ENCODE data around the gene TXNRD1. TPM values are rescaled to one million over a fixed set of nuclear protein-coding genes. Genes with fewer than 3 reads are reported as not detected.

TXNRD1 gene
- total RNA-seq, 2 donors from 2014 or later: 107 to 185 TPM

DNA sequence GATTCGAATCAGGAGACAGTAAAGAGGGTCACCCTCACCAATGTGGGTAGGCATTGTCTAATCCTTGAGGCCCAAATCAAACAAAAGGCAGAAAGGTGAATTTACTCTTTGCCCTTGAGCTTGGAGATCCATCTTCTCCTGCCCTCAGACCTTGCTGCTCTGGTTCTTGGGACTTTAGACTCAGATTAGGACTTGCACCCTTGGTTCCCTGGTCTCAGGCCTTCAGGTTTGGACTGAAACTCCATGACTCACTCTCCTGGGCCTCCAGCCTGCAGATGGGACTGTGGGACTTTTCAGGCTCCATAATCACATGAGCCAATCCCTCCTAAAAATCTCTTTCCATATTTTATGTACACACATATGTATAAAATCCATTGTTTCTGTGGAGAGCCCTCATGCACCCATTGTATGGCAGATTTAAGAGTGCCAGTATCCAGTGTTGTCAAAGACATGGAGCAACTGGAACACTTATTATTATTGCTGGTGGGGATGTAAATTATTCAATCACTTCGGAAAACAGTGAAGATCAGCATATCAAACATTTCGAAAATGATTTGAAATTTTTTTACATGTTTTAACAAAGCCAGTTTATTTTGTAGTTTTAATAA, 136.6 kb downstream of the TXNRD1 start:
- DNase-seq (ENCODE audit: low spot score): no peak
- intact Hi-C loops (cut with DNase I): loop anchor here in 1 of 2 donors (10.0 kb wide), 2 partner anchors 147 to 1233 kb away; no protein-coding TSS in a partner anchor

DNA sequence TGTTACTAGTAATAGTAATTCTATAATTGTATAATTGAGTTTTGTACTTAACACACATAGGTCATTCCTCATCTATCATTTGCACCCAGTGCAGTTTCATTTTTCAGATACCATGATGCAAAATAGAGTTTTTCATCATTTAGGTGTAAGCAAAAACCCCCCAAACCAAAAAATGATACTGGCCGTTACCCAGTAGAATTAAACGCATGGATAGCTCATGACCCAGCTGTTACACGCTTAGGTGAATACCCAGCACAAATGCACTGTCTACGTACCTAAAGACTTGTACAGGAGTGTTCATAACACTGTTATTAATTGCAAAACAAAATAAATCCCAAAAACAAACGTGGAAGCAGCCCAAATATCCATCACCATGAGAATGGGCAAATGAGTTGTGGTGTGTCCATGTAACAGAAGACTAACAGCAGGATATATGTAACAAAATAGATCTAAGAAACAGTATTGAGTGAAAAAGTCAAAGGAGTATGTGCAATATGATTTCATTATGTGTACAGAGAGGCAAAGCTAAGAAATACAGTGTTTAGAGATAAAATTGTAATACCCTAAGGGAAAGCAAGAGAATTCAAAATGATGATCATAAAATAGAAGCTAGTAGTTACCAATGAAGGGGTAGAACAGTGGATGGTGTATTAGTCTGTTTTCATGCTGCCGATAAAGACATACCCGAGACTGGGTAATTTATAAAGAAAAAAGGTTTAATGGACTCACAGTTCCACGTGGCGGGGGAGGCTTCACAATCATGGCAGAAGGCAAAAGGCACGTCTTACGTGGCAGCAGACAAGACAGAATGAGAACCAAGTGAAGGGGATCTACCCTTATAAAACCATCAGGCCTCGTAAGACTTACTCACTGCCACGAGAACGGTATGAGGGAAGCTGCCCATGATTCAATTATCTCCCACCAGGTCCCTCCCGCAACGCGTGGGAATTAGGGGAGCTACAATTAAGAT, 137.7 kb downstream of the TXNRD1 start:
- DNase-seq (ENCODE audit: low spot score): no peak
- intact Hi-C loops (cut with DNase I): loop anchor here in 1 of 2 donors (10.0 kb wide), 2 partner anchors 148 to 1232 kb away; no protein-coding TSS in a partner anchor

DNA sequence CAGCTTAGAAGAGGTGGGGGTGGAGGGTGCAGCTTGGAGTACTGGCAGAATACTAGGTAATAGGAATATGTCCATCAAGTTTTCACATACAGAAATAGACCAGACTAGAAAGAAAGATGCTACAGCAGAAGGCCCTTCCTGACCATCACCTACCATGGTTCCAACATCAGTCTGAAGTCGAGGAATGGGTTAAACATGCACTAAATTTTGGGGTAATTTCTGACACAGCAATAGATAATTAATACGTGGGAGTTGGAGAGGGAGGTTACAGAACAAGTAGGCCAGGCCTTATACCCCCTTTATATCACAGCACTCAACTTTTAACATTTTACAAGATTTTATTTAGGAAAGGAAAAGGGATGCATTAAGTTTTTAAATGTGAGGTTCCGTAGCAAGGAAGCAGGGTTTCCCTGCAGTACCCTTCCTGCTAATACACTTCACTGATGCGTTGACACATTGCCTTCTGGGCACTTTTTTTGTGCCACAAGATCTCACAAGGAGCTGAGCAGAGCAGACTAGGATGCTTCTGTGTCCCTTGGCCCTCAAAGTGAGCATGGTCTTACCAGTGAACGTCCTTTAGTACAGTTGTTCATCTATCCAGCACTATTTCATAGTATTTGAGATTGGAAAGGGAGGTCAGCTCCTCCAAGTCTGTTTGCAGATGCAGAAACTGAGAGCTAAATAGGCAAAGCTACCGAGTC, 138.7 kb downstream of the TXNRD1 start:
- no peak for DNase-seq (ENCODE audit: low spot score)
- intact Hi-C loops (cut with DNase I): loop anchor here in 1 of 2 donors (10.0 kb wide), 2 partner anchors 150 to 1230 kb away; no protein-coding TSS in a partner anchor

DNA sequence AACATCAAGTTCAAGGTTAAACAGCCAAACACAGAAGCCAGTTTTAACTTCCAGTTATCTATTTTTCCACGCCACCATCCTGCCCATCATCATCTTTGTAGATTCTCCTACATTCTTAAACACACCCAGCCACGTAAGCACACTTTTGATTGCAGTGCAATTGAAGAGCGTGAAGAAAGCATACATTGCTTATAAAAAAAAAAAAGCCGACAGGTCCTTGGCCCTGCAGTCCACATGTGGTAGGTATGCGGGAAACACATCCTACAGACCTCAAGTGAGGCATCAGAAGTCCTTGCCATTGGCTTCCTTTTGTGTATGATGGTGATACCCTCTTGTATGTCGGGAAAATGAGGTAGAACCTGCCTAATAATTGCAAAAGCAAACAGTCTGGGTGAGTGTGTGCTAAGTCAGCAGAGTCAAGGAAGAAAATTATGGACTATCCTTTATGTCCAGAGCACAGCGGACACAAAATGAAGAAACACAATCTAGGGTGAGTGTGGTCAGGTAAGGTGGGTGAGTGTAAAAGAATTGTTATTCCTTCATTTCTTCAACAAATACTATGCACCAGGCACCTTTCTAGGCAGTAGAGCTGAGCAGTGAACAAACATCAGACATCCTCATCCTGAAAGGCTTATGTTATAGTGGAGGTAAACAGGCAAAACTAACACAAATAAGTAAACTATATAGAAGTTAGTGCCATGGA, 139.4 kb downstream of the TXNRD1 start:
- no peak for DNase-seq (ENCODE audit: low spot score)
- intact Hi-C loops (cut with DNase I): loop anchor here (5.0 to 10.0 kb wide), 3 partner anchors 150 to 1230 kb away; no protein-coding TSS in a partner anchor

DNA sequence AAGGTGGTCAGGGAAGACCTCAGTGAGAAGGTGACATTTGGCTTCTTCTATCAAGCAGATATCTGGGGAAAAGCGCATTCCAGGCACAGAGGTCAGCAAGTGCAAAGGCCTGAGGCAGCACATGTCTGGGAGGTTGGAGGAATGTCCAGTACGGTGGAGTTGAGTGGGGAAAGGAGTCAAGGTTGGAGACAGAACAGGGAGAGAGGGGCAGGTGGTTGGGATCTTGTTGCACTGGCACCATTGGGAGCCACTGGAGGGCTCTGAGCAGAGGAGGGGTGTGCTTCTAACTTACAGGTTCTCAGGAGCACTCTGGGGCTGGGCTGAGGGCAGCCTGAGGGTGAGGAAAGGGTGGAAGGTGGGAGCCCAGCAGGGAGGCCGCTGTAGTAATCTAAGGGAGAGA, 140.1 kb downstream of the TXNRD1 start:
- intact Hi-C loops (cut with DNase I): loop anchor here (5.0 to 10.0 kb wide), 3 partner anchors 151 to 1229 kb away; no protein-coding TSS in a partner anchor
- DNase-seq (ENCODE audit: low spot score): no peak

DNA sequence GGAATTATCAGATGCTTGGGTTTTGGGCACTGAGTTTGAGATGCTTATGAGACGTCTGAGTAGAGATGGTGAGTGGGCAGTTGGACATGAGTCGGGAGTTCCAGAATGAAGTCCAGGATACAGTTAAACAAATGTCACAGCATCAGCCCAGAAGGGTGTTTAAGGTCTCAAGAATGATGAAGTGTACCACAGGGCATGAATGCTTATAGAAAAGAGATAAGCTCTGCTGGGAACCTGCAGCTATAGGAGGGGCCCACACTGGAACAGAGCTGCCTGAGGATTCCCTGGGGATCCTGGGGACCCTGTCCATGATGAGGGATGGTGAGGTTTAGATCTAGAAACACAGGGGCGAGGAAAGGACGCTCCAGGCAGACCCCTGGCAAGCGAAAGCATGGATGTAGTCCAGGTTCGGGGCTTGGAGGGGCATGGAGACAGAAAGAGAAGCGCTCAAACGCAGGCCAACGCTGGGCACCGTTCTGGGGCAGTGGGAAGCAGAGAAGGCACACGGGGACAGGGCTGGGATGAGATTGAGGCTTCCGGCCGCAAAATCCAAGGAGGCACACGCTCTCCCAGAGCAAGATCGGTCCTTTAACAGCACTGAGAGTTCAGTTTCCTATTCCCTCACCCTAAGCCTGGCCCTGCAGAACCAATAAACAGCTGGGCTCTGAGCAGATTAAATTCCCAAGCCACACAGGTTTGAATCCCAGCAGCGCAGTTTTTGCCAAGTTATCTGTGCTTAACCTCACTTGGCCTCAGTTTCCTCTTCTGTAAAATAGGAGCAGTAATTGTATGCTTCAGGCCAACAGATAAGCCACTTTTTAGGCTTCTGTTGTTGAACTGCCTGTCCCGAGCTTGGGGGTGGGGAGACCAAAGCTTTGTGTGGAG, 140.9 kb downstream of the TXNRD1 start:
- intact Hi-C loops (cut with DNase I): loop anchor here (5.0 to 10.0 kb wide), 3 partner anchors 152 to 1228 kb away; no protein-coding TSS in a partner anchor
- DNase-seq (ENCODE audit: low spot score): no peak

DNA sequence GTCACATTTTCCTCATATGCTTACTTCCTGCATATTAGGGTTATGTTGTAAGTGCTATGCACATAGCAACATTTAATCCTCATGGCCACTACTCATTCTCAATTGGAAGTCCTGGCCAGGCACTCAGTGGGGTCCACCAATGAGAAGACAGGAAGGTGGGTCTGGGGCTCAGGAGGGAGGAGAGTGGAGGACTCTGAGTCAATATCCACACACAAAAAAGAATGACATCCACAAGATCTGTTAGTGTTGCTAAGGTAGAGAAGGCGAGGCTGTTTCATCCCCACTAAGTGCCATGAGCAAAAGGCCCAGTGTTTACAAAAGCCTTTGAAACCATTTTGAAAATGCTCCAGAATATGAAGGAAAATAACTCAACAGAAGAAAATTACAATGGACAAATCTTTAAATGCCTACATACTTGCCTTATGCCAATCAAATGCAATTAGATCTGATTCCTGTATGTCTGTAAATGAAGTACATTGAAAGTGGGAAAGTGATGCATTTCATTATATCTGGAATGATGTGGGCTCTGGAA, 141.9 kb downstream of the TXNRD1 start:
- DNase-seq (ENCODE audit: low spot score): no peak
- intact Hi-C loops (cut with DNase I): loop anchor here (5.0 to 10.0 kb wide), 3 partner anchors 153 to 1227 kb away; no protein-coding TSS in a partner anchor

DNA sequence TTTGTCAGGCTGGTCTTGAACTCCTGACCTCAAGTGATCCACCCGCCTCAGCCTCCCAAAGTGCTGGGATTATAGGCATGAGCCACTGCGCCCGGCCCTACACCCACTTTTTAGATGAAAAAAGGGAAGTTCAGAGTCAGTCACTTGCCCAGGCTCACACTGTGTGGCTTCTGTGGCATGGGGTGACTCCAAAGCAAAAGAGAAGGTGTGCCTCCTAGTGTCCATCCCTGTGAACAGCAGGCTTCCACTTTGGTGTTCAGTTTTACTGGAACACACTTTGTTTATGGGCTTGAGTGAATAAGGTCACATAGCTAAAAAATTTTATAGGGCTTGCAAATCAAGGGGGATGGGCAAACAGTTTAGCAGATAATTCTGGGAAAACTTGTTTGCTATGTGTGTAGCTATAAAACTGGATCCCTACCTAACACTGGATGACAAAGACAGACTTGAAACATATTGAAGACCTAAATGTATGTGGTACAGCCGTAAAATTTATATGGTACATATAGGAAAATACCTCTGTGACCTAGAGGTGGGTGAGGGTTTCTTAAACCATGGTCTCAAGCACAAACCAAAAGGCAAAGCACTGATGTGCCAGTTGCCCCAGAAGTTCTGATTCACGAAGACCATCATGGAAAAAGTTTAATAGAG, 142.9 kb downstream of the TXNRD1 start:
- intact Hi-C loops (cut with DNase I): loop anchor here (5.0 to 10.0 kb wide), 3 partner anchors 154 to 1226 kb away; no protein-coding TSS in a partner anchor

DNA sequence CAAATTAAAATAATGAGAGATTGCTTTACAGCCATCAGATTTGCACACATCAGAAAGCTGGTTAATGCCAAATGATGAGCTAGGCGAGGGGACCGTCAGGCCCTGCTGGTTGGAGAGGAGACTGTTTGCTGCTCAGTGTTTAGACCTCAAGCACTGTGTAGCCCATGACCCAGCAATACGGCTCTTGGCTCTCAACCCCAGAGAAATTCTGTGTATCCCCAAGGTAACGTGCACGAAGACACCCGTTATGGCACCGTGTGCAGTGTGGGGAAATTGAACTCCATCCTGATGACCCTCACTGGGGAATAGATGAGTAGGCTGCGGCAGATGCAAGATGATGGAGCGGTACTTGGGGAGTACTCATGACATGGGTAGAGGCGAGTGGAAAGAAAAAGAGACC, 143.6 kb downstream of the TXNRD1 start:
- DNase-seq (ENCODE audit: low spot score): no peak
- intact Hi-C loops (cut with DNase I): loop anchor here (5.0 to 10.0 kb wide), 3 partner anchors 154 to 1226 kb away; no protein-coding TSS in a partner anchor

More for the DNA sequence above, 142.9 kb downstream of the TXNRD1 start:
- peak; percentile 88 for DNase-seq (ENCODE audit: low spot score)

DNA sequence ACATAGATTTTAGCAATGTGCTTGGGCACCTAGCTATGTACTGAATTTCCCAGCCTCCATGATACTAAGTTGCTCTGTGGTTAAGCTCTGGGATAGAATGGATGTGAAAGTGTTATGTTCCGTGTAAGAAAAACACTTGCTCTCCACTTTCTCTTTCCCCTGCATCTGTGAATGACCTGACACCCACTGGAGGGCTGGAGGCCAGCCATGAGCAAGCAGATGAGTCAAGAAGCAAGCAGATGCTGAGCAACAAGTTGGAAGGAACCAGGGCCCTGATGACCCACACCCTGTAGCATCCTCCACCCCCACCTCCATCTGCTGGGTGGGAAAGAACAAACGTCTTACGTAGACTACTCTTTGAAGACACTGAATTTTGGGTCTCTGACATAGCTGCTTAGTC, 144.6 kb downstream of the TXNRD1 start:
- intact Hi-C loops (cut with DNase I): no loop called here
- no peak for DNase-seq (ENCODE audit: low spot score)

DNA sequence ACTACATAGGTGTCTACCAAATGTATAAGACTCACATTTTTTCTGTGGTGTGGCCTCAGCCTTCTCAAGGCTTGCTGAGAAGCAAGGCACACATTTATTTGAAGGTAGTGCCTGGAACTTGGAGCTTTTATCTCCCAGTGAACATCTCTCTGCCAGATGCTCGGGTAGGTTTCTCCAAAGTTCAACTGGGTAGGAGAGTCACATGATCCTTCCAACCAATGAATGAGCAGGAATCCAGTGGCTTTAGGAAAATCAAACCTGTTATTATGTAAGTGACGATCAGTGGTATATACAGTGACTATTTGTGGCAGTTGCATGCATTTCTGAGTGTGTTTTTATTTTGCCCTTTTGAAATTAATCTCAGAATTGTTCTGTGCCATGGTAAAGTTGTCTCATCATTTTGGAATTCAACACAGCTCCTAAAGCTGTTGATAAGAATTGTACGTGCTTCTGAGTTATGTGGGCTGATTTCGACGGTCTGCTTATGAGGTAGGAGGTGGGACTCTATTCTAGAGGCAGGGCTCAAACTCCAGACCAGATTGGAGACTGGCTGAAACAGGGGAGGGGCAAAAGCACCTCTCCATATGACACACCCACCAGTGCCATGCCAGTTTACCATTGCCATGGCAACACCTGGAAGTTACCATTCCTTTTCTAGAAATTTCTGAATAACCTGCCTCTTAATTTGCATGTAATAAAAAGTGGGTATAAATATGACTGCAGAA, 145.6 kb downstream of the TXNRD1 start:
- intact Hi-C loops (cut with DNase I): no loop called here
- no peak for DNase-seq (ENCODE audit: low spot score)

DNA sequence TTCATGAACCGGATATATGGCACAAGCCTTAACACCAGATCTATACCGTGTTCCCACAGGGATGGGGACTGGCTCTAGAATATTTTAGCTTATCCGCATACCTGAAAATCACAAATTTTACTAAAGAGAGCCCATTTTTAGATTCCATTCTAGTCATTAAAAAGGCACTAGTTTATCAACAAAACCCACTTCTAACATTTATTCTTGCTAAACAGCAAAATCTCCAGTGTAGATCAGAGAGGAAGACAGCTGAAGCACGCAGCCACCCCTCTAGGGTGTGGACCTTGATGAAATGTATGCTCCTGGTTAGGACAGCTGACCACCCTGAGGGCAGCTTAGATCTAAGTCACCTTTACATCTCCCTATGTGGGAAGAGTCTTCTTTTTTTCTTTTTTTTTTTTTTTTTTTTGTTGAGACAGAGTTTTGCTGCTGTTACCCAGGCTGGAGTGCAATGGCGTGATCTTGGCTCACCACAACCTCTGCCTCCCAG, 150.4 kb downstream of the TXNRD1 start:
- no peak for DNase-seq (ENCODE audit: low spot score)
- intact Hi-C loops (cut with DNase I): no loop called here

DNA sequence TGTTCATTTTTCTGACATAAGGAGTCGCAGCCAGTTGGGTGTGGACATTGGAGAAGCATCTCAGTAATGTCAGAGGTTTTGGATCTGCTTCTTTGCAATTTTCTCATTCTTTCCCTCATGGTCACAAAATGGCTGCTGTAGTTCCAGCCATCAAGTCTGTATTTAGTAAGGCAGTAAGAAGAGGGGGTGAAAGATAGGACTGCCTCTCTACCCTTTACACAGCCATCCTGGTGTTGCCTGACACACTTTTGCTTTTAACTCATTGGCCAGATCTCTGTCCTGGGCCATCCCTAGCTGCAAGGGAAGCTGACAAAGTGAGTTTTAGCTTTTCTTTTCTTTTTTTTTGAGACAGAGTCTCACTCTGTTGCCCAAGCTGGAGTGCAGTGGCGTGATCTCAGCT, 154.1 kb downstream of the TXNRD1 start:
- intact Hi-C loops (cut with DNase I): loop anchor here in 1 of 2 donors (10.0 kb wide), 1 partner anchor 685 kb away; no protein-coding TSS in a partner anchor
- no peak for DNase-seq (ENCODE audit: low spot score)

DNA sequence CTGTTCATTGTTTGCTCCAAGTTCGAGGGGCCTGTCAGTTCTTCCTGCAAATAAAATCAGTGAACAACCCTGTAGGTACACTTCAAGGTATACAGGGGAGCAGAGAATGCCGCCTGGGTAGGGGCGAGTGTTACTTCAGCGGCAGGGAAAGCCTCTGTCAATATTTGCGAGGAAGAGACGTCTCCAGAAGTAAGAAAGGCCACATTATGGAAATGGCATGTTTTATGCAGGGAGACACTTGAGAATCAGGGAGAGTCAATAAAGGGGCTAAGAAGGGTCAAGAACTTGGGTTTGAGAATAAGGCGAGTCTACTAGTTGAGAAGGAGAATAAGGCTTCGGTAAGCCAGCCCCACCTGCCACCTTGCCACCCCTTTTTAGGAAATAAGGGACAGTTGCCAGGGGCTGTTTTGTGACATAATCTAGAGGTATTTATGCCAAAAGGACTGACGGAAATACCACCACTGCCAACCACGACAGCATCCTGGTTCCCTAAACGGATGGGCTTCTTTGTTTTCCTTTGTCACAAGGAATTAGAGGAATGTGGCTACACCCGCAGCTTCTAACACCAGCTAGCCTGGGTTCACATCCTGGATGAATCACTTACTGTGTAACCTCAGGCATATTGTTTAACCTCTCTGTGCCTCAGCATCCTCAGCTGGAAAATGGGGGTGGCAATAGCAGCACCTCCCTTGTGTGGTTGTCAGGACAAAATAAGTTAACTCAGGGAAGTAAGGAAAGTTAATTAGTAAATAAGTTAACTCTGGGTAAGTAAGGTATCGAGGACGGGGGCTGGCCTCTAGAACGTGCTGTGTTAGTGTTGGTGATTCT, 155.7 kb downstream of the TXNRD1 start:
- intact Hi-C loops (cut with DNase I): loop anchor here in 1 of 2 donors (10.0 kb wide), 1 partner anchor 684 kb away; no protein-coding TSS in a partner anchor
- DNase-seq (ENCODE audit: low spot score): no peak
